ENCODE measurements around the gene SAP30BP.

GRCh38 chr17:75683583-75683982 is 16.4 kb downstream of the SAP30BP start:
- TF ChIP-seq CTCF (IDR thresholded peaks at IDR 0.05; ENCODE audit: borderline replicate concordance, extremely low read depth, low read length, poor library complexity, severe bottlenecking) = no peak
- no peak for TF ChIP-seq EZH2 (IDR thresholded peaks at IDR 0.05; ENCODE audit: borderline replicate concordance, low read depth, low read length, severe bottlenecking)
